GM12878 (cell line): ENCODE data around the gene MRM3. TPM values are rescaled to one million over a fixed set of nuclear protein-coding genes. Genes with fewer than 3 reads are reported as not detected.

Experiments used
- ATAC-seq: fragments of 200-7000 bp; cut with Tn5 transposase; 3 replicates; pipeline ENCODE4 v1.9.1; 2020; ENCODE audit warnings: mild to moderate bottlenecking, moderate library complexity
- Bru-seq: library from RNA; stranded (reverse); fragments of 400-500 nt; gene quantifications from one replicate; lab custom pipeline; 2021; lab: Mats Ljungman, UMichigan
- BruChase-seq, 2 experiments: library from RNA; stranded (reverse); fragments of 400-500 nt; gene quantifications; one replicate each; lab custom pipeline; 2021; lab: Mats Ljungman, UMichigan
- BruUV-seq: library from RNA; stranded (reverse); fragments of 400-500 nt; replicated peaks from 2 replicates; lab custom pipeline; 2021; lab: Mats Ljungman, UMichigan
- CTCF ChIA-PET: fragments of 300-600 bp; sonication (Branson Sonifier 250); formaldehyde crosslinking; extraction: SDS; loops from one replicate; lab custom pipeline; 2021; ENCODE audit warnings: inconsistent platforms; lab: Yijun Ruan, JAX
- POLR2A ChIA-PET: fragments of 350-600 bp; formaldehyde crosslinking; extraction: SDS; loops from one replicate; lab custom pipeline; 2021; ENCODE audit warnings: inconsistent platforms; lab: Charles Lee
- RAD21 ChIA-PET: fragments of 300-600 bp; sonication (Branson Sonifier 250); formaldehyde crosslinking; loops from one replicate; lab custom pipeline; 2023; ENCODE audit warnings: antibody characterized with exemption; ENCODE audit not compliant: unreplicated experiment; lab: Charles Lee
- SMC1A ChIA-PET: fragments of 300-600 bp; sonication (Branson Sonifier 250); formaldehyde crosslinking; loops from one replicate; lab custom pipeline; 2023; ENCODE audit not compliant: unreplicated experiment, uncharacterized antibody; lab: Charles Lee
- DNase-seq: peaks from one replicate; pipeline ENCODE4 v3.0.0-alpha.2; 2011; ENCODE audit warnings: low read depth, low spot score
- FAIRE-seq: peaks from 3 replicates; lab custom pipeline; 2011; peaks lifted over from hg19 to GRCh38; lab: Jason Lieb, UNC
- H2AFZ ChIP-seq: 2 replicates; pipeline ENCODE4 v1.6.0; 2011; ENCODE audit warnings: low read depth, low read length, control low read depth; ENCODE audit not compliant: control insufficient read depth
- H3K27ac ChIP-seq: 2 replicates; pipeline ENCODE4 v1.5.1; 2011; ENCODE audit warnings: control low read depth; ENCODE audit not compliant: control insufficient read depth, insufficient read depth
- H3K27me3 ChIP-seq, 2 experiments: replicated peaks in 1 of 2; 2 replicates each; pipeline versions ENCODE4 v1.6.0 to v1.6.1; 2011; ENCODE audit warnings: low read length in 1 of 2; ENCODE audit not compliant: control insufficient read depth in 2 of 2, insufficient read depth in 2 of 2
- H3K36me3 ChIP-seq, 2 experiments: 2 replicates each; pipeline ENCODE4 v1.5.1; 2011; ENCODE audit warnings: low read length in 1 of 2; ENCODE audit not compliant: control insufficient read depth in 2 of 2, insufficient read depth in 2 of 2
- H3K4me1 ChIP-seq: 2 replicates; pipeline ENCODE4 v1.6.1; 2011; ENCODE audit warnings: mild to moderate bottlenecking, low read length, moderate library complexity, mixed read lengths; ENCODE audit not compliant: control insufficient read depth, insufficient read depth
- H3K4me2 ChIP-seq: 2 replicates; pipeline ENCODE4 v1.6.0; 2011; ENCODE audit warnings: control low read depth; ENCODE audit not compliant: control insufficient read depth, insufficient read depth
- H3K4me3 ChIP-seq: fragments of 200-600 bp; sonication (generic); 2 replicates; pipeline ENCODE4 v1.5.1; 2016
- H3K79me2 ChIP-seq: 2 replicates; pipeline ENCODE4 v1.6.0; 2011; ENCODE audit warnings: low read length; ENCODE audit not compliant: control insufficient read depth, insufficient read depth
- H3K9ac ChIP-seq: 2 replicates; pipeline ENCODE4 v1.8.0; 2011; ENCODE audit warnings: low read length, control low read depth, mixed read lengths; ENCODE audit not compliant: control insufficient read depth, insufficient read depth
- H3K9me3 ChIP-seq: replicated peaks from 3 replicates; pipeline ENCODE4 v1.5.1; 2011; ENCODE audit warnings: mild to moderate bottlenecking, low read length; ENCODE audit not compliant: control insufficient read depth, insufficient read depth
- H4K20me1 ChIP-seq: 2 replicates; pipeline ENCODE4 v1.6.0; 2011; ENCODE audit not compliant: control insufficient read depth, insufficient read depth
- CREB1 ChIP-seq: IDR thresholded peaks from 2 replicates; pipeline ENCODE4 v1.6.1; 2012; ENCODE audit warnings: low read depth, mild to moderate bottlenecking, inconsistent platforms
- E2F8 ChIP-seq: fragments of 450-650 bp; IDR thresholded peaks from 2 replicates; pipeline ENCODE4 v1.6.1; 2018; ENCODE audit warnings: mild to moderate bottlenecking, low read depth, moderate library complexity; ENCODE audit not compliant: partially characterized antibody
- PBX3 ChIP-seq: IDR thresholded peaks from 2 replicates; pipeline ENCODE4 v1.6.1; 2011; ENCODE audit warnings: mild to moderate bottlenecking, low read depth, low read length, moderate library complexity; ENCODE audit not compliant: insufficient replicate concordance
- WGBS: methylation state at CpG from one replicate; pipeline ENCODE4 v1.1.6; 2016; ENCODE audit warnings: low lambda C conversion rate; ENCODE audit not compliant: insufficient replicate concordance, insufficient coverage; ENCODE audit errors: missing lambda C conversion rate; 5-methylcytosine and 5-hydroxymethylcytosine counted together
- in situ Hi-C: fragments of 300-500 bp; cut with MboI; formaldehyde crosslinking; loops from 9 replicates; pipeline ENCODE4 v1.14.3; 2018; ENCODE audit warnings: mixed read lengths
- intact Hi-C: fragments of 100-400 bp; cut with micrococcal nuclease; formaldehyde crosslinking; loops from one replicate; pipeline ENCODE4 v1.14.2; 2022; ENCODE audit not compliant: unreplicated experiment
- long read RNA-seq, 2 experiments: library from polyadenylated mRNA; unstranded; transcript quantifications; one replicate each; pipeline ENCODE4 v2.0.0, GENCODE V29; 2019 to 2020
- polyA minus RNA-seq, 3 experiments: library from RNA; depleted of rRNA, polyadenylated mRNA; stranded (reverse); fragments of >200 nt; gene quantifications; 2 replicates each; pipeline ENCODE4 v1.2.3, GENCODE V29; 2011
- polyA plus RNA-seq, 11 experiments: library from polyadenylated mRNA; depleted of rRNA in 4 of 11; unstranded in 6 of 11; stranded (reverse) in 5 of 11; fragments of >200 nt; fragmentation: Nextera tagmentation in 4 of 11; fragmentation: Illumina TruSeq in 1 of 11; extraction: Ambion mirVana in 4 of 11; extraction: Trizol in 1 of 11; gene quantifications; 1 replicate in 1 of 11; 2 replicates in 10 of 11; pipeline versions ENCODE4 v1.2.1 to v1.2.3, GENCODE V29; 2011 to 2016; ENCODE audit warnings: inconsistent platforms in 2 of 11, missing spikeins in 2 of 11, low read depth in 1 of 11
- total RNA-seq, 4 experiments: library from RNA; depleted of rRNA in 3 of 4; stranded (reverse); fragments of >200 nt in 3 of 4; fragmentation: Illumina TruSeq in 1 of 4; extraction: Trizol in 1 of 4; gene quantifications; 2 replicates each; pipeline versions ENCODE4 v1.2.1 to v1.2.3, GENCODE V29; 2013 to 2021
- TF ChIP-seq, protein P1 (sequence below): fragments of 450-650 bp; formaldehyde crosslinking; IDR thresholded peaks from 2 replicates; pipeline ENCODE4 v1.4.0; 2020; ENCODE audit warnings: mild to moderate bottlenecking, moderate library complexity
- TF ChIP-seq, protein P2 (sequence below): IDR thresholded peaks from 2 replicates; pipeline ENCODE4 v1.6.1; 2012; ENCODE audit warnings: low read depth, low read length, improper control_type of control experiment

MRM3 gene
- total RNA-seq (2013; cell fraction: nucleolus; rRNA removed) = 24.1 and 26.7 TPM in 2 replicates
- total RNA-seq (2014; rRNA removed) (43.3 and 48.9 TPM in 2 replicates), total RNA-seq (2014; rRNA removed; fragmentation: Illumina TruSeq; extraction: Trizol) (19.1 and 22.4 TPM in 2 replicates), total RNA-seq (2021) (25.7 and 26.9 TPM in 2 replicates), polyA plus RNA-seq (2011; rRNA removed) (30.3 and 34.2 TPM in 2 replicates), polyA plus RNA-seq (2014; fragmentation: Illumina TruSeq; extraction: Trizol) (16.5 and 18.7 TPM in 2 replicates), polyA plus RNA-seq (2014; fragmentation: Nextera tagmentation; extraction: Ambion mirVana) (1 to 10 TPM; 2.3 to 6.0 TPM), polyA plus RNA-seq (2014; rRNA removed) (26.3 and 34.1 TPM in 2 replicates), polyA plus RNA-seq (2016; fragmentation: Nextera tagmentation; extraction: Ambion mirVana) (10 to 100 TPM; 41.0 to 41.8 TPM), polyA minus RNA-seq (2011; rRNA and poly(A)+ RNA removed) (22.7 and 24.3 TPM in 2 replicates), Bru-seq, nascent RNA (percentile 83 among the genes with signal in this experiment), BruChase-seq, experiment 1, labeled RNA remaining after a 6-hour chase (percentile 62 among the genes with signal in this experiment), BruChase-seq, experiment 2, labeled RNA remaining after a 2-hour chase (percentile 75 among the genes with signal in this experiment)
- 10.6 TPM for polyA plus RNA-seq (2011; ENCODE audit: low read depth)
- 32.6 and 34.1 TPM in 2 replicates for polyA plus RNA-seq (2011; cell fraction: cytosol; rRNA removed)
- polyA plus RNA-seq (2011; cell fraction: nucleus; rRNA removed) = 18.5 and 23.9 TPM in 2 replicates
- polyA plus RNA-seq (2012) = 18.2 and 19.4 TPM in 2 replicates
- 11.4 and 11.9 TPM in 2 replicates for polyA minus RNA-seq (2011; cell fraction: cytosol; rRNA and poly(A)+ RNA removed)
- 18.3 and 31.4 TPM in 2 replicates for polyA minus RNA-seq (2011; cell fraction: nucleus; rRNA and poly(A)+ RNA removed)
- long read RNA-seq, experiment 1, transcript MRM3-201 (4 exons, 1,809 nt) = major isoform, 54 of 59 reads
- long read RNA-seq, experiment 1, partial matches to known transcripts = 0 of 59 reads
- long read RNA-seq, experiment 1, other reads (novel, unspliced or antisense) = 3 of 59 reads
- long read RNA-seq, experiment 2, transcript MRM3-201 (4 exons, 1,809 nt) = major isoform, 170 of 184 reads
- long read RNA-seq, experiment 2, partial matches to known transcripts = 1 of 184 reads
- long read RNA-seq, experiment 2, other reads (novel, unspliced or antisense) = 8 of 184 reads

GRCh38 chr17:781805-782731, at the start of gene MRM3, which contains the start of gene GLOD4:
MRM3 (plus strand) TSS chr17:782353; CDS start chr17:782379, 26 bp downstream.
GLOD4 (minus strand) TSS chr17:782280; CDS start chr17:782255, 25 bp downstream.
- in situ Hi-C loops (no loop called here), intact Hi-C loops (loop anchor here (5.0 kb wide), 2 partner anchors 50 to 215 kb away; partner anchors contain the start of genes TIMM22 and TLCD3A)
- TSS peak; percentile 80 for BruUV-seq
- Histone ChIP-seq H3K27me3 (no peaks in the 10 kb centered on the region), H4K20me1 (no peaks in the 10 kb centered on the region), H3K4me3 (peak within 1 kb of the TSS; percentile 89), H3K27ac (peak within 1 kb of the TSS; percentile 72), H2AFZ (peak within 1 kb of the TSS; percentile 80), H3K9me3 (no peaks in the 10 kb centered on the region), H3K9ac (peak within 1 kb of the TSS; percentile 86), H3K79me2 (peaks cover 41% of the 10 kb centered on the region), H3K4me2 (peak within 1 kb of the TSS; percentile 81), H3K36me3 (peaks cover 0 to 12% of the 10 kb centered on the region in 2 experiments; a peak in 3 of 4 replicates), H3K4me1 (peaks cover 10% of the 10 kb centered on the region)
- CTCF ChIA-PET = interaction anchor here (0.6 to 2.2 kb wide), 11 partner anchors 27 to 370 kb away, joined by 3 to 13 read pairs (median 3); partner anchors contain the start of genes NXN and TIMM22
- POLR2A ChIA-PET = interaction anchor here (0.5 to 2.0 kb wide), 6 partner anchors 9 to 214 kb away, joined by 3 to 9 read pairs (median 4); partner anchors contain the start of genes GEMIN4 and TIMM22
- WGBS = under 1% methylated on average over 87 of the region's 87 CpGs
- DNase-seq (peak; percentile 72), ATAC-seq (peak; percentile 96), FAIRE-seq (peak; percentile 57)
- RAD21 ChIA-PET = interaction anchor here (0.8 to 3.9 kb wide), 6 partner anchors 14 to 366 kb away, joined by 3 to 25 read pairs (median 5); partner anchors contain the start of genes NXN and TIMM22
- SMC1A ChIA-PET = interaction anchor here (0.9 to 2.4 kb wide), 7 partner anchors 18 to 370 kb away, joined by 3 to 13 read pairs (median 4); partner anchors contain the start of gene NXN
- TF ChIP-seq E2F8 (peak; percentile 67), CREB1 (peak; percentile 100), PBX3 (no peak)
- TF ChIP-seq, protein P1, sequence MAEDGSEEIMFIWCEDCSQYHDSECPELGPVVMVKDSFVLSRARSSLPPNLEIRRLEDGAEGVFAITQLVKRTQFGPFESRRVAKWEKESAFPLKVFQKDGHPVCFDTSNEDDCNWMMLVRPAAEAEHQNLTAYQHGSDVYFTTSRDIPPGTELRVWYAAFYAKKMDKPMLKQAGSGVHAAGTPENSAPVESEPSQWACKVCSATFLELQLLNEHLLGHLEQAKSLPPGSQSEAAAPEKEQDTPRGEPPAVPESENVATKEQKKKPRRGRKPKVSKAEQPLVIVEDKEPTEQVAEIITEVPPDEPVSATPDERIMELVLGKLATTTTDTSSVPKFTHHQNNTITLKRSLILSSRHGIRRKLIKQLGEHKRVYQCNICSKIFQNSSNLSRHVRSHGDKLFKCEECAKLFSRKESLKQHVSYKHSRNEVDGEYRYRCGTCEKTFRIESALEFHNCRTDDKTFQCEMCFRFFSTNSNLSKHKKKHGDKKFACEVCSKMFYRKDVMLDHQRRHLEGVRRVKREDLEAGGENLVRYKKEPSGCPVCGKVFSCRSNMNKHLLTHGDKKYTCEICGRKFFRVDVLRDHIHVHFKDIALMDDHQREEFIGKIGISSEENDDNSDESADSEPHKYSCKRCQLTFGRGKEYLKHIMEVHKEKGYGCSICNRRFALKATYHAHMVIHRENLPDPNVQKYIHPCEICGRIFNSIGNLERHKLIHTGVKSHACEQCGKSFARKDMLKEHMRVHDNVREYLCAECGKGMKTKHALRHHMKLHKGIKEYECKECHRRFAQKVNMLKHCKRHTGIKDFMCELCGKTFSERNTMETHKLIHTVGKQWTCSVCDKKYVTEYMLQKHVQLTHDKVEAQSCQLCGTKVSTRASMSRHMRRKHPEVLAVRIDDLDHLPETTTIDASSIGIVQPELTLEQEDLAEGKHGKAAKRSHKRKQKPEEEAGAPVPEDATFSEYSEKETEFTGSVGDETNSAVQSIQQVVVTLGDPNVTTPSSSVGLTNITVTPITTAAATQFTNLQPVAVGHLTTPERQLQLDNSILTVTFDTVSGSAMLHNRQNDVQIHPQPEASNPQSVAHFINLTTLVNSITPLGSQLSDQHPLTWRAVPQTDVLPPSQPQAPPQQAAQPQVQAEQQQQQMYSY (CRISPR knock-in tag) = no peak
- TF ChIP-seq, protein P2, sequence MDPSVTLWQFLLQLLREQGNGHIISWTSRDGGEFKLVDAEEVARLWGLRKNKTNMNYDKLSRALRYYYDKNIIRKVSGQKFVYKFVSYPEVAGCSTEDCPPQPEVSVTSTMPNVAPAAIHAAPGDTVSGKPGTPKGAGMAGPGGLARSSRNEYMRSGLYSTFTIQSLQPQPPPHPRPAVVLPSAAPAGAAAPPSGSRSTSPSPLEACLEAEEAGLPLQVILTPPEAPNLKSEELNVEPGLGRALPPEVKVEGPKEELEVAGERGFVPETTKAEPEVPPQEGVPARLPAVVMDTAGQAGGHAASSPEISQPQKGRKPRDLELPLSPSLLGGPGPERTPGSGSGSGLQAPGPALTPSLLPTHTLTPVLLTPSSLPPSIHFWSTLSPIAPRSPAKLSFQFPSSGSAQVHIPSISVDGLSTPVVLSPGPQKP = peak; percentile 54; the same call in 1 of the 2 replicates
